A673 (cell line): ENCODE measurements around the gene CARMIL1. TPM values are rescaled to one million over a fixed set of nuclear protein-coding genes. Genes with fewer than 3 reads are reported as not detected.

Source experiments
- BruUV-seq: library from RNA; stranded (reverse); fragments of 400-500 nt; replicated peaks from 2 replicates; lab custom pipeline; 2021; lab: Mats Ljungman, UMichigan
- CTCF ChIA-PET: fragments of 300-600 bp; sonication (Branson Sonifier 250); formaldehyde crosslinking; loops from one replicate; lab custom pipeline; 2022; ENCODE audit warnings: antibody characterized with exemption; lab: Charles Lee
- POLR2A ChIA-PET: fragments of 300-600 bp; sonication (Branson Sonifier 250); formaldehyde crosslinking; loops from one replicate; lab custom pipeline; 2022; ENCODE audit warnings: antibody characterized with exemption; ENCODE audit not compliant: low non-redundant PET; lab: Charles Lee
- DNase-seq: peaks from one replicate; pipeline ENCODE4 v3.0.0-alpha.2; 2015; ENCODE audit warnings: low spot score
- H3K27ac ChIP-seq: fragments of 200-600 bp; sonication (generic); 2 replicates; pipeline ENCODE4 v1.5.1; 2016; ENCODE audit warnings: mixed run types, low read depth, mild to moderate bottlenecking, mixed read lengths, antibody characterized with exemption, low read length; ENCODE audit not compliant: poor library complexity, severe bottlenecking
- H3K27me3 ChIP-seq: fragments of 200-600 bp; sonication (generic); replicated peaks from 2 replicates; pipeline ENCODE4 v1.6.1; 2017; ENCODE audit warnings: mixed run types, low read depth, mild to moderate bottlenecking, mixed read lengths, antibody characterized with exemption, low read length; ENCODE audit not compliant: insufficient read depth, poor library complexity
- H3K36me3 ChIP-seq: fragments of 200-600 bp; sonication (generic); 2 replicates; pipeline ENCODE4 v1.6.1; 2016; ENCODE audit warnings: mixed run types, mild to moderate bottlenecking, mixed read lengths, antibody characterized with exemption, low read length; ENCODE audit not compliant: insufficient read depth, poor library complexity, severe bottlenecking
- H3K4me1 ChIP-seq: fragments of 200-600 bp; sonication (generic); 2 replicates; pipeline ENCODE4 v1.6.1; 2017; ENCODE audit warnings: mixed run types, mild to moderate bottlenecking, mixed read lengths, antibody characterized with exemption, low read length; ENCODE audit not compliant: insufficient read depth, poor library complexity, severe bottlenecking
- H3K4me3 ChIP-seq: fragments of 200-600 bp; sonication (generic); 2 replicates; pipeline ENCODE4 v1.5.1; 2016; ENCODE audit warnings: low read depth, mixed run types, mild to moderate bottlenecking, mixed read lengths, low read length; ENCODE audit not compliant: poor library complexity, severe bottlenecking
- H3K9me3 ChIP-seq: fragments of 200-600 bp; sonication (generic); 2 replicates; pipeline ENCODE4 v1.6.1; 2016; ENCODE audit warnings: mixed run types, low read depth, mild to moderate bottlenecking, mixed read lengths, antibody characterized with exemption, low read length; ENCODE audit not compliant: poor library complexity, severe bottlenecking
- EZH2 ChIP-seq: fragments of 200-600 bp; sonication (generic); IDR thresholded peaks from 2 replicates; pipeline ENCODE4 v1.6.1; 2017; ENCODE audit warnings: borderline replicate concordance, low read depth, mild to moderate bottlenecking, mixed read lengths, antibody characterized with exemption, low read length; ENCODE audit not compliant: poor library complexity, severe bottlenecking
- intact Hi-C: fragments of 100-400 bp; cut with micrococcal nuclease; formaldehyde crosslinking; loops from one replicate; pipeline ENCODE4 v1.10.0; 2022; ENCODE audit not compliant: unreplicated experiment
- total RNA-seq: library from RNA; stranded (reverse); gene quantifications from 2 replicates; pipeline ENCODE4 v1.2.3, GENCODE V29; 2021
- TF ChIP-seq, protein P1 (sequence below): fragments of 300-800, 200-600 bp; sonication (generic); conservative IDR thresholded peaks from 2 replicates; pipeline ENCODE4 v1.5.1; 2017; ENCODE audit warnings: low read depth, mild to moderate bottlenecking, antibody characterized with exemption, low read length, moderate library complexity, mixed read lengths

CARMIL1 gene
- total RNA-seq, 1 experiment from 2014 or later, result 7.2 TPM

DNA sequence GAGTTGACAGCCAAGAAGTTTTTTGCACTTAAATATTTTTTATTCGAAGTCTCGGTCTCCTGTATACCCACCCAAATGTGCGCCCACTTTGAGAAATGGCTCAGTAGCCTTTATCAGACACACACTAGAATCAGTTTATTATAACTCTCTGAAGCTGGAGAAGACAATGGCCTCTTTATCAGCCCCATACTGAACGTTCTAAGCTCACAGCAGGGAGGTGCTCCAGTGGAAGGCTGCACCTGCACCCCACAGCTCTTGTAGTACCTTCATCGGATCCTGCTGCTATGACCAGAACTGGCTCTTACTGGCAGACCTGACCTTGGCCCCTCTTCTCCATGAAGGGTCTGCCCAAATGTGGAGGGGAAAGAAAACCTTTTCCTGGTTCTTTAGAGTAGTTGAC is 207.8 kb downstream of the CARMIL1 start:
- no peaks in the 10 kb centered on the region for H3K36me3 ChIP-seq
- intact Hi-C loops, result no loop called here
- H3K4me3 ChIP-seq, result no peak overlapping the region
- no peak for DNase-seq
- CTCF ChIA-PET, result no interaction called here
- no peak for TF ChIP-seq EZH2
- TF ChIP-seq, protein P1, sequence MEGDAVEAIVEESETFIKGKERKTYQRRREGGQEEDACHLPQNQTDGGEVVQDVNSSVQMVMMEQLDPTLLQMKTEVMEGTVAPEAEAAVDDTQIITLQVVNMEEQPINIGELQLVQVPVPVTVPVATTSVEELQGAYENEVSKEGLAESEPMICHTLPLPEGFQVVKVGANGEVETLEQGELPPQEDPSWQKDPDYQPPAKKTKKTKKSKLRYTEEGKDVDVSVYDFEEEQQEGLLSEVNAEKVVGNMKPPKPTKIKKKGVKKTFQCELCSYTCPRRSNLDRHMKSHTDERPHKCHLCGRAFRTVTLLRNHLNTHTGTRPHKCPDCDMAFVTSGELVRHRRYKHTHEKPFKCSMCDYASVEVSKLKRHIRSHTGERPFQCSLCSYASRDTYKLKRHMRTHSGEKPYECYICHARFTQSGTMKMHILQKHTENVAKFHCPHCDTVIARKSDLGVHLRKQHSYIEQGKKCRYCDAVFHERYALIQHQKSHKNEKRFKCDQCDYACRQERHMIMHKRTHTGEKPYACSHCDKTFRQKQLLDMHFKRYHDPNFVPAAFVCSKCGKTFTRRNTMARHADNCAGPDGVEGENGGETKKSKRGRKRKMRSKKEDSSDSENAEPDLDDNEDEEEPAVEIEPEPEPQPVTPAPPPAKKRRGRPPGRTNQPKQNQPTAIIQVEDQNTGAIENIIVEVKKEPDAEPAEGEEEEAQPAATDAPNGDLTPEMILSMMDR, result no peak
- no TSS peak for BruUV-seq
- peaks cover 15% of the 10 kb centered on the region for H3K4me1 ChIP-seq
- no peaks in the 10 kb centered on the region for H3K27me3 ChIP-seq
- no peaks in the 10 kb centered on the region for H3K9me3 ChIP-seq
- no peak overlapping the region for H3K27ac ChIP-seq
- POLR2A ChIA-PET, result no interaction called here

DNA sequence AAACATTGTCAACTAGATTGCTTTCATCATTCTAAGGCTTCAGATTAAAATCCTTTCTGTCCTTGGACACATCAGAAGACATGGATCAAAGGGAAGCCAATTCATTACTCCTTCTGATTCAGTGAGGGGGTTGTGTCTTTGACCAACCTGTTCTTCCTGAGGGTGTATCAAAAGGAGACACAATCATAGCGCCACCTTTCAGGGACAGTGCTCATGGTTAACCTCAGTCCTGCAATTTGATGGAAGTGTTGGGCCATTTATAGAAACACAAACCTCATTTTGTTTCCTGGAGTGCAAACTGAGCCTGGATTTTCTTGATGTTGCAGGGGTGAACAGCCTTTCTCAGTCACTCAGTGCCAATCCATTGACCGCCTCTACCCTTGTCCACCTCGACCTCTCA is 209.0 kb downstream of the CARMIL1 start:
- no peaks in the 10 kb centered on the region for H3K9me3 ChIP-seq
- POLR2A ChIA-PET, result no interaction called here
- no peaks in the 10 kb centered on the region for H3K27me3 ChIP-seq
- H3K4me1 ChIP-seq, result peaks cover 15% of the 10 kb centered on the region
- DNase-seq, result no peak
- no peak overlapping the region for H3K27ac ChIP-seq
- no TSS peak for BruUV-seq
- H3K36me3 ChIP-seq, result no peaks in the 10 kb centered on the region
- CTCF ChIA-PET, result no interaction called here
- TF ChIP-seq EZH2, result no peak
- TF ChIP-seq, protein P1, result no peak
- intact Hi-C loops, result no loop called here
- H3K4me3 ChIP-seq, result no peak overlapping the region

DNA sequence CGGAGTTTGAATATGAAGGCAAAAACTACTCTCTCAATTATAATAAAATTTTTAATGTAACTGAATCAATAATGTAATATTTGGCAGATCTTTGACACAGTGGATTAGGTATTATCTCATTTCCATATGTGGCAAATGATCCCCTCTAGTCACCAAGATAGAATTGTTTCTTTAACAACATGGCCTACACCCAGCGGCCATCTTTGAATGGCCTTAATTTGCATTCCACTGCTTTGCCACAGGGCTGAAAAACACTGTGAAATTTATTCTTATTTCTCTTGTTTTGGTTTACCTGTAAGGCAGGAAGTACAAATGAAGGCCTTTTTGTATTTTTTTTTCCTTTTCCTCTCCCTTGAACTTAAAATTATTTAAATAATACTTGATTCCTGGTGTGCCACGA is 210.2 kb downstream of the CARMIL1 start:
- intact Hi-C loops, result no loop called here
- Histone ChIP-seq H3K36me3 (no peaks in the 10 kb centered on the region), H3K4me3 (no peak overlapping the region), H3K4me1 (peaks cover 15% of the 10 kb centered on the region), H3K27ac (no peak overlapping the region), H3K9me3 (no peaks in the 10 kb centered on the region), H3K27me3 (no peaks in the 10 kb centered on the region)
- ChIA-PET CTCF (interaction anchor here (0.6 to 2.4 kb wide), 6 partner anchors 210 to 428 kb away, joined by 3 to 41 read pairs (median 10); partner anchors contain the start of gene CARMIL1), POLR2A (no interaction called here)
- BruUV-seq, result no TSS peak
- TF ChIP-seq, protein P1, result no peak
- no peak for TF ChIP-seq EZH2
- no peak for DNase-seq
